M059J (cell line): ENCODE results near the gene SUPT6H. TPM values are rescaled to one million over a fixed set of nuclear protein-coding genes. Genes with fewer than 3 reads are reported as not detected.

Experiments
- DNase-seq: peaks from one replicate; pipeline ENCODE4 v3.0.0-alpha.2; 2012; ENCODE audit warnings: low read depth
- total RNA-seq: library from RNA; depleted of rRNA; stranded (reverse); fragments of >200 nt; shearing (Covaris generic); gene quantifications from 2 replicates; pipeline ENCODE4 v1.2.3, GENCODE V29; 2014; rRNA removed

The SUPT6H gene
- total RNA-seq, 1 experiment from 2014 or later: 28.1 TPM

- DNase-seq: peak; percentile 87
Observed at GRCh38 chr17:28750178-28751047, 88.4 kb downstream of the SUPT6H start.

DNA sequence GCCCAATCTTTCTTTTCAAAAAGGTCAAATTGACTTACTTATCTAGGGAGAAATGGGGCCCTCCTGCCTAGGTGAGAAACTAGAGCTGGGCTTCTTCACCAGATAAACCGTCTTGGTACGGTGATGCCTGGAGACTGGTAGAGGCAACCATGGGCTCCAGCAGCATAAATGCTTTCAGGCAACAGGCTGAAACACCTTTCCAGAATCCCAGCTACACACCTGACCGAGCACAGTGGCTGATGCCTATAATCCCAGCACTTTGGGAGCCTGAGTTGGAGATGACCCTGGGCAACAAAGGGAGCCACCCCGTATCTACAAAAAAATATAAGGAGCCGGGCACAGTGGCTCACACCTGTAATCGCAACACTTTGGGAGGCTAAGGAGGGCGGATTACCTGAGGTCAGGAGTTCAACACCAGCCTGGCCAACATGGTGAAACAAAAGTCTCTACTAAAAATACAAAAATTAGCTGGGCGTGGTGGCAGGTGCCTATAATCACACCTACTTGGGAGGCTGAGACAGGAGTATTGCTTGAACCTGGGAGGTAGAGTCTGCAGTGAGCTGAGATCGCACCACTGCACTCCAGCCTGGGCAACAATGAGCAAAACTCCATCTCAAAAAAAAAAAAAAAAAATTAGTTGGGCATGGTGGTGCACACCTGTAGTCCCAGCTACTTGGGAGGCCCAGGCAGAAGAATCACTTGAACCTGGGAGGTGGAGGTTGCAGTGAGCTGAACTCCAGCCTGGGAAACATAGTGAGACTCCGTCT lies 89.8 kb downstream of the SUPT6H start:
- no peak for DNase-seq

Other genes with a start within 250 kb of the SUPT6H start
- gene SLC13A2, start 188.6 kb upstream of the SUPT6H start, total RNA-seq: not detected in 2 replicates
- not detected in 2 replicates for gene FOXN1, start 155.9 kb upstream of the SUPT6H start, total RNA-seq
- 29.8 and 36.9 TPM in 2 replicates for gene UNC119, start 109.6 kb upstream of the SUPT6H start, total RNA-seq
- 112 and 119 TPM in 2 replicates for gene PIGS, start 90.7 kb upstream of the SUPT6H start, total RNA-seq
- 0.32 TPM in 1 of 2 replicates, not detected in the other for gene ALDOC, start 85.3 kb upstream of the SUPT6H start, total RNA-seq
- 52.9 and 104 TPM in 2 replicates for gene SPAG5, start 63.2 kb upstream of the SUPT6H start, total RNA-seq
- gene RSKR, start 48.0 kb upstream of the SUPT6H start, total RNA-seq: 2.2 and 9.7 TPM in 2 replicates
- gene BLTP2, start 17.0 kb upstream of the SUPT6H start, total RNA-seq: 92.0 and 97.6 TPM in 2 replicates
- 74.0 and 81.7 TPM in 2 replicates for gene SDF2, start 299 bp upstream of the SUPT6H start, total RNA-seq
- 0.84 and 1.3 TPM in 2 replicates for gene PROCA1, start 49.7 kb downstream of the SUPT6H start, total RNA-seq
- 27.3 and 32.1 TPM in 2 replicates for gene RAB34, start 55.7 kb downstream of the SUPT6H start, total RNA-seq
- gene RPL23A, start 57.8 kb downstream of the SUPT6H start, total RNA-seq: 444 and 507 TPM in 2 replicates
- 9.4 and 11.2 TPM in 2 replicates for gene TLCD1, start 64.0 kb downstream of the SUPT6H start, total RNA-seq
- gene NEK8, start 66.6 kb downstream of the SUPT6H start, total RNA-seq: 2.4 and 2.6 TPM in 2 replicates
- 44.9 and 48.0 TPM in 2 replicates for gene TRAF4, start 81.8 kb downstream of the SUPT6H start, total RNA-seq
- 3.2 and 13.2 TPM in 2 replicates for gene FAM222B, start 180.6 kb downstream of the SUPT6H start, total RNA-seq
- 34.4 and 41.7 TPM in 2 replicates for gene ERAL1, start 192.8 kb downstream of the SUPT6H start, total RNA-seq
- gene FLOT2, start 235.5 kb downstream of the SUPT6H start, total RNA-seq: 23.6 and 27.6 TPM in 2 replicates
- gene DHRS13, start 240.9 kb downstream of the SUPT6H start, total RNA-seq: 7.1 and 9.0 TPM in 2 replicates